Measurements from ENCODE around the gene LIPA. TPM values are rescaled to one million over a fixed set of nuclear protein-coding genes. Genes with fewer than 3 reads are reported as not detected.
A peak's percentile ranks its signal among the peaks of the same experiment; 100 is the strongest.
"Not testable (repeated sequence)": the region's sequence is repeated elsewhere in the genome, so short reads cannot be mapped to it uniquely, and the experiment has no call there.

LIPA gene
- total RNA-seq, 5 donors from 2014 or later (not counting 1 experiment from before 2014, with no cell fraction given) = 23.2 to 38.2 (median 33.6) TPM

GRCh38 chr10:89295597-89295996 lies 44.0 kb upstream of the LIPA start:
- Histone ChIP-seq H3K27ac (ENCODE audit: low read length) (no peak overlapping the region), H3K4me3 (ENCODE audit: control insufficient read depth in 1 of 2, extremely low read depth in 1 of 2, low read length in 1 of 2) (no peak overlapping the region), H3K36me3 (ENCODE audit: control insufficient read depth in 2 of 2, extremely low read depth in 1 of 2, insufficient read depth in 1 of 2, low read length in 1 of 2) (no peaks in the 10 kb centered on the region), H3K9me3 (no peaks in the 10 kb centered on the region), H3K27me3 (replicated peaks in 1 of 2; ENCODE audit: control insufficient read depth in 2 of 2, extremely low read depth in 1 of 2, insufficient read depth in 2 of 2, low read length in 1 of 2) (no peaks in the 10 kb centered on the region), H3K4me1 (ENCODE audit: control insufficient read depth in 1 of 2, extremely low read depth in 1 of 2, insufficient read depth in 2 of 2, low read length in 2 of 2) (peaks cover 0 to under 1% of the 10 kb centered on the region in 2 experiments)
- ChIA-PET POLR2A (interaction anchor here in 1 of 2 donors (0.7 kb wide), 1 partner anchor 45 kb away, joined by 5 read pairs; no protein-coding TSS in a partner anchor), CTCF (interaction anchor here in 1 of 2 donors (0.7 kb wide), 1 partner anchor 91 kb away, joined by 7 read pairs; no protein-coding TSS in a partner anchor)
- DNase-seq = no peak
- H3K4me3 Mint-ChIP-seq = no peak overlapping the region
- H3K27me3 Mint-ChIP-seq = no peaks in the 10 kb centered on the region
- WGBS (ENCODE audit: insufficient coverage) = no CpG with 5 or more reads among the region's 1 CpG
- H3K27ac Mint-ChIP-seq = no peak overlapping the region
- H3K36me3 Mint-ChIP-seq = peaks cover 7% of the 10 kb centered on the region
- peaks cover 10 to 42% (median 13%) of the 10 kb centered on the region in 3 donors for H3K4me1 Mint-ChIP-seq
- H3K9me3 Mint-ChIP-seq = peaks cover 7 to 10% (median 8%) of the 10 kb centered on the region in 3 donors
- ATAC-seq (replicated peaks in 1 of 4) = no peak

- no peaks in the 10 kb centered on the region for H3K36me3 ChIP-seq (ENCODE audit: control insufficient read depth in 2 of 2, extremely low read depth in 1 of 2, insufficient read depth in 1 of 2, low read length in 1 of 2)
- WGBS (ENCODE audit: insufficient coverage) = no CpG with 5 or more reads among the region's 3 CpGs
- H3K4me3 ChIP-seq (ENCODE audit: control insufficient read depth in 1 of 2, extremely low read depth in 1 of 2, low read length in 1 of 2) = no peak overlapping the region
- ATAC-seq (replicated peaks in 1 of 4) = no peak
- H3K27me3 ChIP-seq (replicated peaks in 1 of 2; ENCODE audit: control insufficient read depth in 2 of 2, extremely low read depth in 1 of 2, insufficient read depth in 2 of 2, low read length in 1 of 2) = no peaks in the 10 kb centered on the region
- H3K9me3 Mint-ChIP-seq = peaks cover 7 to 10% (median 8%) of the 10 kb centered on the region in 3 donors
- ChIA-PET POLR2A (no interaction called here), CTCF (interaction anchor here (0.7 kb wide), 3 partner anchors 36 to 377 kb away, joined by 3 to 7 read pairs (median 6); no protein-coding TSS in a partner anchor)
- H3K9me3 ChIP-seq = no peaks in the 10 kb centered on the region
- peak overlapping the region in 1 of 2 donors; percentile 62 for H3K27ac Mint-ChIP-seq
- H3K36me3 Mint-ChIP-seq = peaks cover 7% of the 10 kb centered on the region
- no peak overlapping the region for H3K27ac ChIP-seq (ENCODE audit: low read length)
- no peak overlapping the region for H3K4me3 Mint-ChIP-seq
- peaks cover 6 to 37% (median 13%) of the 10 kb centered on the region in 3 donors for H3K4me1 Mint-ChIP-seq
- no peak for DNase-seq
- no peaks in the 10 kb centered on the region for H3K27me3 Mint-ChIP-seq
- no peaks in the 10 kb centered on the region for H3K4me1 ChIP-seq (ENCODE audit: control insufficient read depth in 1 of 2, extremely low read depth in 1 of 2, insufficient read depth in 2 of 2, low read length in 2 of 2)
These were observed 43.2 kb upstream of the LIPA start for GRCh38 chr10:89294721-89295239.

- CTCF ChIA-PET; H3K4me3 Mint-ChIP-seq; H3K9me3 Mint-ChIP-seq; DNase-seq; H3K9me3 ChIP-seq; H3K36me3 ChIP-seq (ENCODE audit: control insufficient read depth in 2 of 2, extremely low read depth in 1 of 2, insufficient read depth in 1 of 2, low read length in 1 of 2); H3K36me3 Mint-ChIP-seq; H3K27ac Mint-ChIP-seq; H3K4me1 ChIP-seq (ENCODE audit: control insufficient read depth in 1 of 2, extremely low read depth in 1 of 2, insufficient read depth in 2 of 2, low read length in 2 of 2); ATAC-seq (replicated peaks in 1 of 4); H3K27me3 Mint-ChIP-seq; POLR2A ChIA-PET; H3K4me3 ChIP-seq (ENCODE audit: control insufficient read depth in 1 of 2, extremely low read depth in 1 of 2, low read length in 1 of 2); H3K27me3 ChIP-seq (replicated peaks in 1 of 2; ENCODE audit: control insufficient read depth in 2 of 2, extremely low read depth in 1 of 2, insufficient read depth in 2 of 2, low read length in 1 of 2); H3K27ac ChIP-seq (ENCODE audit: low read length); H3K4me1 Mint-ChIP-seq: not testable (repeated sequence)
- WGBS (ENCODE audit: insufficient coverage) = 72% methylated on average over 2 of the region's 4 CpGs
These were observed 33.7 kb upstream of the LIPA start for GRCh38 chr10:89285303-89285702.

- 88% methylated on average over 4 of the region's 6 CpGs for WGBS (ENCODE audit: insufficient coverage)
- H3K4me1 ChIP-seq (ENCODE audit: control insufficient read depth in 1 of 2, extremely low read depth in 1 of 2, insufficient read depth in 2 of 2, low read length in 2 of 2); DNase-seq; H3K27ac ChIP-seq (ENCODE audit: low read length); POLR2A ChIA-PET; H3K9me3 Mint-ChIP-seq; H3K4me3 Mint-ChIP-seq; CTCF ChIA-PET; H3K36me3 Mint-ChIP-seq; H3K27ac Mint-ChIP-seq; ATAC-seq (replicated peaks in 1 of 4); H3K27me3 Mint-ChIP-seq; H3K27me3 ChIP-seq (replicated peaks in 1 of 2; ENCODE audit: control insufficient read depth in 2 of 2, extremely low read depth in 1 of 2, insufficient read depth in 2 of 2, low read length in 1 of 2); H3K9me3 ChIP-seq; H3K36me3 ChIP-seq (ENCODE audit: control insufficient read depth in 2 of 2, extremely low read depth in 1 of 2, insufficient read depth in 1 of 2, low read length in 1 of 2); H3K4me1 Mint-ChIP-seq; H3K4me3 ChIP-seq (ENCODE audit: control insufficient read depth in 1 of 2, extremely low read depth in 1 of 2, low read length in 1 of 2): not testable (repeated sequence)
These were observed 33.1 kb upstream of the LIPA start for GRCh38 chr10:89284711-89285110.

GRCh38 chr10:89283936-89284475 lies 32.4 kb upstream of the LIPA start:
- no peaks in the 10 kb centered on the region for H3K4me1 Mint-ChIP-seq
- no peak overlapping the region for H3K27ac Mint-ChIP-seq
- ATAC-seq (replicated peaks in 1 of 4) (no peak), DNase-seq (no peak)
- Histone ChIP-seq H3K27ac (ENCODE audit: low read length) (no peak overlapping the region), H3K4me3 (ENCODE audit: control insufficient read depth in 1 of 2, extremely low read depth in 1 of 2, low read length in 1 of 2) (no peak overlapping the region), H3K36me3 (ENCODE audit: control insufficient read depth in 2 of 2, extremely low read depth in 1 of 2, insufficient read depth in 1 of 2, low read length in 1 of 2) (no peaks in the 10 kb centered on the region), H3K9me3 (no peaks in the 10 kb centered on the region), H3K4me1 (ENCODE audit: control insufficient read depth in 1 of 2, extremely low read depth in 1 of 2, insufficient read depth in 2 of 2, low read length in 2 of 2) (no peaks in the 10 kb centered on the region), H3K27me3 (replicated peaks in 1 of 2; ENCODE audit: control insufficient read depth in 2 of 2, extremely low read depth in 1 of 2, insufficient read depth in 2 of 2, low read length in 1 of 2) (peaks cover 0 to 4% of the 10 kb centered on the region in 2 experiments)
- peaks cover 0 to 4% of the 10 kb centered on the region in 2 donors for H3K27me3 Mint-ChIP-seq
- WGBS (ENCODE audit: insufficient coverage) = 36% methylated on average over 1 of the region's 4 CpGs
- ChIA-PET CTCF (no interaction called here), POLR2A (no interaction called here)
- H3K9me3 Mint-ChIP-seq = no peaks in the 10 kb centered on the region
- no peak overlapping the region for H3K4me3 Mint-ChIP-seq
- no peaks in the 10 kb centered on the region for H3K36me3 Mint-ChIP-seq

GRCh38 chr10:89283025-89283935 lies 31.7 kb upstream of the LIPA start:
- no peak for DNase-seq
- H3K9me3 ChIP-seq = no peaks in the 10 kb centered on the region
- Mint-ChIP-seq H3K4me3 (no peak overlapping the region), H3K27ac (no peak overlapping the region), H3K36me3 (no peaks in the 10 kb centered on the region), H3K4me1 (no peaks in the 10 kb centered on the region), H3K27me3 (peaks cover 0 to 4% of the 10 kb centered on the region in 2 donors), H3K9me3 (no peaks in the 10 kb centered on the region)
- WGBS (ENCODE audit: insufficient coverage) = 85% methylated on average over 2 of the region's 6 CpGs
- H3K4me3 ChIP-seq (ENCODE audit: control insufficient read depth in 1 of 2, extremely low read depth in 1 of 2, low read length in 1 of 2) = no peak overlapping the region
- no peaks in the 10 kb centered on the region for H3K4me1 ChIP-seq (ENCODE audit: control insufficient read depth in 1 of 2, extremely low read depth in 1 of 2, insufficient read depth in 2 of 2, low read length in 2 of 2)
- no peak for ATAC-seq (replicated peaks in 1 of 4)
- no peak overlapping the region for H3K27ac ChIP-seq (ENCODE audit: low read length)
- peaks cover 0 to 4% of the 10 kb centered on the region in 2 experiments for H3K27me3 ChIP-seq (replicated peaks in 1 of 2; ENCODE audit: control insufficient read depth in 2 of 2, extremely low read depth in 1 of 2, insufficient read depth in 2 of 2, low read length in 1 of 2)
- no peaks in the 10 kb centered on the region for H3K36me3 ChIP-seq (ENCODE audit: control insufficient read depth in 2 of 2, extremely low read depth in 1 of 2, insufficient read depth in 1 of 2, low read length in 1 of 2)
- ChIA-PET POLR2A (no interaction called here), CTCF (no interaction called here)

Data from T-cell (primary cell).